Activated B cell treated with CpG ODN at 0.5 μM for 24 hours (primary cell): ENCODE measurements around the gene UBXN7. TPM values are rescaled to one million over a fixed set of nuclear protein-coding genes. Genes with fewer than 3 reads are reported as not detected.
"Not testable (repeated sequence)": the region's sequence is repeated elsewhere in the genome, so short reads cannot be mapped to it uniquely, and the experiment has no call there.

Experiments
- ATAC-seq: fragments of 200-7000 bp; cut with Tn5 transposase; one replicate; pipeline ENCODE4 v1.10.0; 2021; ENCODE audit warnings: low read depth, mild to moderate bottlenecking, moderate library complexity
- CTCF ChIA-PET: fragments of 350-600 bp; sonication (Branson Sonifier 250); formaldehyde crosslinking; loops from one replicate; lab custom pipeline; 2021; ENCODE audit warnings: antibody characterized with exemption; lab: Charles Lee
- POLR2A ChIA-PET: fragments of 350-600 bp; sonication (Branson Sonifier 250); formaldehyde crosslinking; loops from one replicate; lab custom pipeline; 2021; ENCODE audit warnings: antibody characterized with exemption; lab: Charles Lee
- DNase-seq: peaks from one replicate; pipeline ENCODE4 v3.0.0; 2022
- H3K27ac Mint-ChIP-seq: one replicate; pipeline ENCODE4 v1.8.0; 2020; ENCODE audit warnings: mixed read lengths
- H3K27me3 Mint-ChIP-seq: one replicate; pipeline ENCODE4 v1.8.0; 2021; ENCODE audit warnings: mixed read lengths
- H3K36me3 Mint-ChIP-seq: one replicate; pipeline ENCODE4 v1.8.0; 2021; ENCODE audit warnings: low read depth, mixed read lengths
- H3K4me1 Mint-ChIP-seq: one replicate; pipeline ENCODE4 v1.8.0; 2021; ENCODE audit warnings: mixed read lengths
- H3K4me3 Mint-ChIP-seq: one replicate; pipeline ENCODE4 v1.8.0; 2020; ENCODE audit warnings: mild to moderate bottlenecking, mixed read lengths
- H3K9me3 Mint-ChIP-seq: one replicate; pipeline ENCODE4 v1.8.0; 2020; ENCODE audit warnings: mixed read lengths
- intact Hi-C: fragments of 100-400 bp; cut with micrococcal nuclease; formaldehyde crosslinking; loops from one replicate; pipeline ENCODE4 v1.15.1; 2024
- total RNA-seq: library from RNA; stranded (reverse); gene quantifications from 2 replicates; pipeline ENCODE4 v1.2.3, GENCODE V29; 2022
- TF ChIP-seq, protein P1 (sequence below): fragments of 200-600 bp; IDR thresholded peaks from one replicate; pipeline ENCODE4 v1.8.0; 2022; ENCODE audit warnings: antibody characterized with exemption, mild to moderate bottlenecking

The UBXN7 gene
- total RNA-seq, 1 donor from 2014 or later: 66.5 TPM

DNA sequence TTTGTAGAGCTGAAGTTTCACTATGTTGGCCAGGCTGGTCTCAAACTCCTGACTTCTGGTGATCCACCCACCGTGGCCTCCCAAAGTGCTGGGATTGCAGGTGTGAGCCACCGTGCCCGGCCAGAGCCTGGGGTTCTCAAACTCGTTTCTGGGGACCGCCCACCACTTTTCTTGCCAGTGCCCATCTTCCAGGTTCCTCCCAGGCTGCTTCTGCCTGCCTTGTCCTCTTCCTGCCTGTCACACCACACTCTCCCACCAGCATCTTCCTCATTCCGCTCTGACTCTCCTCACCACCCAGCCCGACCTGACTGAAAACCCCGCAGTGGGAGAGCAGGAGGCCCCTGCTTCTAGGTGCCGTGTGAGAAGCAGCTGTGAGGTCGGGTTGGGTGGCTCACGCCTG lies 111.1 kb downstream of the UBXN7 start:
- DNase-seq: no peak
- ChIA-PET CTCF (no interaction called here), POLR2A (no interaction called here)
- intact Hi-C loops: no loop called here
- H3K4me1 Mint-ChIP-seq: peaks cover 2% of the 10 kb centered on the region
- TF ChIP-seq, protein P1, sequence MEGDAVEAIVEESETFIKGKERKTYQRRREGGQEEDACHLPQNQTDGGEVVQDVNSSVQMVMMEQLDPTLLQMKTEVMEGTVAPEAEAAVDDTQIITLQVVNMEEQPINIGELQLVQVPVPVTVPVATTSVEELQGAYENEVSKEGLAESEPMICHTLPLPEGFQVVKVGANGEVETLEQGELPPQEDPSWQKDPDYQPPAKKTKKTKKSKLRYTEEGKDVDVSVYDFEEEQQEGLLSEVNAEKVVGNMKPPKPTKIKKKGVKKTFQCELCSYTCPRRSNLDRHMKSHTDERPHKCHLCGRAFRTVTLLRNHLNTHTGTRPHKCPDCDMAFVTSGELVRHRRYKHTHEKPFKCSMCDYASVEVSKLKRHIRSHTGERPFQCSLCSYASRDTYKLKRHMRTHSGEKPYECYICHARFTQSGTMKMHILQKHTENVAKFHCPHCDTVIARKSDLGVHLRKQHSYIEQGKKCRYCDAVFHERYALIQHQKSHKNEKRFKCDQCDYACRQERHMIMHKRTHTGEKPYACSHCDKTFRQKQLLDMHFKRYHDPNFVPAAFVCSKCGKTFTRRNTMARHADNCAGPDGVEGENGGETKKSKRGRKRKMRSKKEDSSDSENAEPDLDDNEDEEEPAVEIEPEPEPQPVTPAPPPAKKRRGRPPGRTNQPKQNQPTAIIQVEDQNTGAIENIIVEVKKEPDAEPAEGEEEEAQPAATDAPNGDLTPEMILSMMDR: no peak
- H3K9me3 Mint-ChIP-seq: no peaks in the 10 kb centered on the region
- H3K4me3 Mint-ChIP-seq: no peak overlapping the region
- peaks cover 4% of the 10 kb centered on the region for H3K36me3 Mint-ChIP-seq
- H3K27ac Mint-ChIP-seq: no peak overlapping the region
- no peak for ATAC-seq
- H3K27me3 Mint-ChIP-seq: no peaks in the 10 kb centered on the region

DNA sequence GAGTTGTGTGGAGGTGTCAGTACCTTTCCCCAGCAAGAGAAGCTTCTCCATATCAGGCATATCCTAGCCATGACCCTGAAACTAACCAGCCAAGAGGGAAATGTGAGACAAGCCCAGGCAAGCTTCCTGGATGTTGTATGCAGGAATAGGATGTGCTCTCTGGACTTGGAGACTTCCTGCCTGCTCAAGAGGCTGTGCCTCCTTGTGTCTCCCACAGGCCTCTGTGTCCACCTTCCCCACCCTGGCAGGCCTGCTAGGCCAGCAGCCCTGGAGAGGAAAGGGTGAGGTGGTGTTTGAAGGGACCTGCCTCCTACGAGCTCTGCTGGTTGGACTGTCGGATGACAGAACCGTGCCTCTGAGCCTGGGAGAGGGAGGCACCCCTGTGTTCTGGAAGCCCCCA lies 112.1 kb downstream of the UBXN7 start:
- H3K27ac Mint-ChIP-seq: no peak overlapping the region
- no peak for DNase-seq
- no peaks in the 10 kb centered on the region for H3K9me3 Mint-ChIP-seq
- H3K4me1 Mint-ChIP-seq: peaks cover 2% of the 10 kb centered on the region
- CTCF ChIA-PET: no interaction called here
- POLR2A ChIA-PET: interaction anchor here (0.6 to 0.7 kb wide), 2 partner anchors 31 to 1489 kb away, joined by 3 read pairs; no protein-coding TSS in a partner anchor
- H3K36me3 Mint-ChIP-seq: peaks cover 4% of the 10 kb centered on the region
- ATAC-seq: no peak
- intact Hi-C loops: no loop called here
- no peak overlapping the region for H3K4me3 Mint-ChIP-seq
- no peaks in the 10 kb centered on the region for H3K27me3 Mint-ChIP-seq
- TF ChIP-seq, protein P1: no peak

GRCh38 chr3:196317687-196318467 lies 114.3 kb downstream of the UBXN7 start, which contains the start of gene DYNLT2B:
Gene DYNLT2B (minus strand): TSS chr3:196318240. CDS start chr3:196318152, 88 bp downstream.
- Mint-ChIP-seq H3K36me3 (peaks cover 6% of the 10 kb centered on the region), H3K4me1 (peaks cover 2% of the 10 kb centered on the region), H3K9me3 (no peaks in the 10 kb centered on the region), H3K27me3 (no peaks in the 10 kb centered on the region), H3K4me3 (peak within 1 kb of the TSS; percentile 94), H3K27ac (peak within 1 kb of the TSS; percentile 97)
- intact Hi-C loops: loop anchor here (1.0 to 2.0 kb wide), 4 partner anchors 26 to 185 kb away; partner anchors contain the start of genes PCYT1A, RNF168 and UBXN7
- peak; percentile 87 for DNase-seq
- TF ChIP-seq, protein P1: no peak
- ChIA-PET POLR2A (interaction anchor here (0.6 to 2.1 kb wide), 22 partner anchors 10 to 1416 kb away, joined by 3 to 16 read pairs (median 4); partner anchors contain the start of gene UBXN7), CTCF (interaction anchor here (1.0 kb wide), 1 partner anchor 64 kb away, joined by 3 read pairs; no protein-coding TSS in a partner anchor)
- peak; percentile 91 for ATAC-seq

GRCh38 chr3:196316799-196317686 lies 115.2 kb downstream of the UBXN7 start:
- Mint-ChIP-seq H3K27ac (peak overlapping the region; percentile 97), H3K4me3 (peak overlapping the region; percentile 94)
- not testable (repeated sequence) for DNase-seq, H3K36me3 Mint-ChIP-seq, H3K9me3 Mint-ChIP-seq, H3K27me3 Mint-ChIP-seq, H3K4me1 Mint-ChIP-seq
- intact Hi-C loops: loop anchor here (1.0 kb wide), 1 partner anchor 25 kb away; no protein-coding TSS in a partner anchor
- CTCF ChIA-PET: interaction anchor here (0.7 to 1.0 kb wide), 2 partner anchors 47 to 63 kb away, joined by 3 read pairs; no protein-coding TSS in a partner anchor
- peak; percentile 46 for ATAC-seq
- POLR2A ChIA-PET: interaction anchor here (0.9 to 2.1 kb wide), 14 partner anchors 9 to 1417 kb away, joined by 3 to 16 read pairs (median 4); partner anchors contain the start of gene UBXN7

DNA sequence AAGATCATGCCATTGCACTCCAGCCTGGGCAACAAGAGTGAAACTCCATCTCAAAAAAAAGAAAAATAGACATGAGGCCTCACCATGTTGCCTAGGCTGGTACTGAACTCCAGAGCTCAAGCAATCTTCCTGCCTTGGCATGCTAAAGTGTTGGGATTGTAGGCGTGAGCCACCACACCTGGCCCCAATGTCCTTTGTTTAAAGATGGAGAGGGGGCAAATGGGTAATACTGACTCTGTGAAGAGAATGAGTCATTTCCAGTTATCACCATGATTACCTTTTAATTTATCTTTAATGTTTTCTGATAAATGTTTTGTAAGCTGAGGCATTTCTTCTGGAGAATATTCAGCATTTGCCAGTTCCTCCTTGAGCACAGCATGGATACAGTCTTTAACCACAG lies 116.4 kb downstream of the UBXN7 start:
- DNase-seq (no peak), ATAC-seq (no peak)
- H3K36me3 Mint-ChIP-seq: peaks cover 6% of the 10 kb centered on the region
- TF ChIP-seq, protein P1: no peak
- peaks cover 2% of the 10 kb centered on the region for H3K4me1 Mint-ChIP-seq
- ChIA-PET CTCF (no interaction called here), POLR2A (no interaction called here)
- no peaks in the 10 kb centered on the region for H3K9me3 Mint-ChIP-seq
- no peaks in the 10 kb centered on the region for H3K27me3 Mint-ChIP-seq
- H3K27ac Mint-ChIP-seq: no peak overlapping the region
- intact Hi-C loops: no loop called here
- no peak overlapping the region for H3K4me3 Mint-ChIP-seq
